ENCODE measurements around the gene ARL6IP1. TPM values are rescaled to one million over a fixed set of nuclear protein-coding genes. Genes with fewer than 3 reads are reported as not detected.

ARL6IP1 gene
- total RNA-seq, 4 donors from 2014 or later = 68.7 to 337 (median 107) TPM

- TF ChIP-seq CTCF (IDR thresholded peaks at IDR 0.05) (no peak), POLR2A (IDR thresholded peaks at IDR 0.05) (no peak)
- H3K9me3 ChIP-seq = no peaks in the 10 kb centered on the region
- peak overlapping the region; percentile 65 to 90 for H3K27ac ChIP-seq
- intact Hi-C loops (cut with DNase I; ENCODE audit: low total_unique reads) = no loop called here
- no peaks in the 10 kb centered on the region for H3K4me1 ChIP-seq
- H3K4me3 ChIP-seq = peak overlapping the region; percentile 67 to 100
- DNase-seq = no peak
- H3K36me3 ChIP-seq = no peaks in the 10 kb centered on the region
- no peaks in the 10 kb centered on the region for H3K27me3 ChIP-seq
Measured at GRCh38 chr16:18800775-18801144, 589 bp downstream of the ARL6IP1 start.

GRCh38 chr16:18800293-18800692, 1.1 kb downstream of the ARL6IP1 start:
- TF ChIP-seq POLR2A (IDR thresholded peaks at IDR 0.05) = no peak
- no peak for TF ChIP-seq CTCF (IDR thresholded peaks at IDR 0.05)
- H3K27me3 ChIP-seq = no peaks in the 10 kb centered on the region
- no peaks in the 10 kb centered on the region for H3K4me1 ChIP-seq
- no peaks in the 10 kb centered on the region for H3K9me3 ChIP-seq
- DNase-seq = no peak
- no peaks in the 10 kb centered on the region for H3K36me3 ChIP-seq
- H3K27ac ChIP-seq = peak overlapping the region in 1 of 2 donors; percentile 65
- intact Hi-C loops (cut with DNase I; ENCODE audit: low total_unique reads) = no loop called here
- peak overlapping the region; percentile 67 to 100 for H3K4me3 ChIP-seq

DNA sequence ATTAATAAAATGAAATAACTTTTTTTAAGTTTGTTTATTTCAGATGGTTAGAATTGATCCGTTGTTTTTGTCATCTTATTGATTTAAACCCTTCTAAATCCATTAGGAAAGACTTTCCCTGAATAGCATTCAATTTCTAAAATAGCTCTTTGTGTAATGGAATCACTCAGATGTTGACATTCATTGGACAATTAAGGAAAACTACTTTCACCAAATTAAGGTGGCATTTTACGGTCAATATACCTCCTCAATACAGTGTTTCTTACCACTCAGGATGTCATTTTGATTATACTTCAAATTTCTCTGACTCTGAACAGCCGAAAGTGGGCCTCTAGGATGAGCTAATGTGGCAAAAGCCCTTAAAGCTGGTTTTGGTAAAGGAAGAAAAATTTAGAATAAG, 1.8 kb downstream of the ARL6IP1 start:
- Histone ChIP-seq H3K36me3 (no peaks in the 10 kb centered on the region), H3K27ac (no peak overlapping the region), H3K9me3 (no peaks in the 10 kb centered on the region), H3K4me1 (no peaks in the 10 kb centered on the region), H3K27me3 (no peaks in the 10 kb centered on the region), H3K4me3 (no peak overlapping the region)
- intact Hi-C loops (cut with DNase I; ENCODE audit: low total_unique reads) = no loop called here
- no peak for DNase-seq
- TF ChIP-seq CTCF (IDR thresholded peaks at IDR 0.05) = no peak
- no peak for TF ChIP-seq POLR2A (IDR thresholded peaks at IDR 0.05)

DNA sequence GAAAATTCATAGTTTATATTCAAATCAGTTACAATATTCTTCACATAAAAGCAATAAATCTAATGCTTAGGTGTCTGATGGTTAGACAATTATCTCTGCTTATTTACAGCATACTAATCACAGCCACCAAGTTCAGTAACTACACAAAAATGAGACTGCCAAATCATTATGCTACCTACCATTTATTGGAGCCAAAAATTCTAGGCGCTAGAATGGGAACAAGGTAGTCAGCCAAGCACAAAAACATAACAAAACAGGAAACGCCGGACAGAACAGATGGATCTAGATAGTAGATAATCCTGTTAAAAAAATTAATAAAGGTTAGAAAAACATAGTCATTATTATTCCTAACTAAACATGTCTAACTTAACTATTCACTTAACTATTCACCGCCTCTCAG, 3.6 kb downstream of the ARL6IP1 start:
- H3K27me3 ChIP-seq = no peaks in the 10 kb centered on the region
- TF ChIP-seq POLR2A (IDR thresholded peaks at IDR 0.05) = no peak
- no peak for TF ChIP-seq CTCF (IDR thresholded peaks at IDR 0.05)
- intact Hi-C loops (cut with DNase I; ENCODE audit: low total_unique reads) = no loop called here
- no peak overlapping the region for H3K4me3 ChIP-seq
- H3K27ac ChIP-seq = no peak overlapping the region
- H3K4me1 ChIP-seq = no peaks in the 10 kb centered on the region
- no peaks in the 10 kb centered on the region for H3K9me3 ChIP-seq
- H3K36me3 ChIP-seq = no peaks in the 10 kb centered on the region
- DNase-seq = no peak

GRCh38 chr16:18796377-18796776, 5.0 kb downstream of the ARL6IP1 start:
- no peaks in the 10 kb centered on the region for H3K4me1 ChIP-seq
- no peak overlapping the region for H3K27ac ChIP-seq
- no peaks in the 10 kb centered on the region for H3K9me3 ChIP-seq
- intact Hi-C loops (cut with DNase I; ENCODE audit: low total_unique reads) = no loop called here
- no peak for DNase-seq
- H3K36me3 ChIP-seq = no peaks in the 10 kb centered on the region
- no peak for TF ChIP-seq POLR2A (IDR thresholded peaks at IDR 0.05)
- TF ChIP-seq CTCF (IDR thresholded peaks at IDR 0.05) = no peak
- no peak overlapping the region for H3K4me3 ChIP-seq
- H3K27me3 ChIP-seq = no peaks in the 10 kb centered on the region

Data from uterus (tissue), 4 donors.